IMR-90 (cell line): ENCODE data around the gene MRPL21. TPM values are rescaled to one million over a fixed set of nuclear protein-coding genes. Genes with fewer than 3 reads are reported as not detected.

ENCODE experiments used
- ATAC-seq: fragments of 200-7000 bp; cut with Tn5 transposase; 2 replicates; pipeline ENCODE4 v1.9.1; 2020; ENCODE audit warnings: low read depth, mild to moderate bottlenecking, moderate library complexity
- BruUV-seq: library from RNA; stranded (reverse); fragments of 400-500 nt; replicated peaks from 2 replicates; lab custom pipeline; 2021; lab: Mats Ljungman, UMichigan
- CTCF ChIA-PET: fragments of 300-600 bp; formaldehyde crosslinking; extraction: SDS; loops from one replicate; lab custom pipeline; 2021; ENCODE audit warnings: antibody characterized with exemption; lab: Yijun Ruan, JAX
- POLR2A ChIA-PET: fragments of 300-600 bp; sonication (Branson Sonifier 250); formaldehyde crosslinking; loops from one replicate; lab custom pipeline; 2022; ENCODE audit warnings: antibody characterized with exemption; ENCODE audit not compliant: unreplicated experiment; lab: Charles Lee
- DNase-seq: peaks from one replicate; pipeline ENCODE4 v3.0.0; 2013
- H2AFZ ChIP-seq: replicated peaks from 2 replicates; pipeline ENCODE3; 2013; ENCODE audit warnings: low read length, mild to moderate bottlenecking; ENCODE audit not compliant: poor library complexity
- H2AK5ac ChIP-seq: 2 replicates; pipeline ENCODE4 v1.6.1; 2013; ENCODE audit warnings: low read depth, low read length, inconsistent platforms
- H2AK9ac ChIP-seq: replicated peaks from 2 replicates; pipeline ENCODE3; 2013; ENCODE audit warnings: mild to moderate bottlenecking, low read depth, low read length, moderate library complexity; ENCODE audit not compliant: poor library complexity
- H2BK120ac ChIP-seq: 2 replicates; pipeline ENCODE4 v1.6.1; 2013; ENCODE audit warnings: low read depth, low read length, inconsistent platforms
- H2BK15ac ChIP-seq: 3 replicates; pipeline ENCODE4 v1.6.1; 2013; ENCODE audit warnings: low read depth, low read length, inconsistent platforms
- H2BK20ac ChIP-seq: 2 replicates; pipeline ENCODE4 v1.6.1; 2013; ENCODE audit warnings: low read depth, mild to moderate bottlenecking, inconsistent platforms, low read length, moderate library complexity
- H2BK5ac ChIP-seq: 2 replicates; pipeline ENCODE4 v1.6.1; 2013; ENCODE audit warnings: mild to moderate bottlenecking, low read depth, low read length, inconsistent platforms; ENCODE audit not compliant: poor library complexity, severe bottlenecking
- H3K14ac ChIP-seq: replicated peaks from 2 replicates; pipeline ENCODE4 v1.6.1; 2013; ENCODE audit warnings: low read depth, low read length, inconsistent platforms
- H3K18ac ChIP-seq: 2 replicates; pipeline ENCODE4 v1.6.1; 2013; ENCODE audit warnings: low read depth, low read length, control low read depth
- H3K23ac ChIP-seq: 2 replicates; pipeline ENCODE4 v1.6.1; 2013; ENCODE audit warnings: low read depth, low read length, inconsistent platforms
- H3K27ac ChIP-seq: 2 replicates; pipeline ENCODE4 v1.5.1; 2013; ENCODE audit warnings: mild to moderate bottlenecking, control low read depth, low read length; ENCODE audit not compliant: insufficient read depth
- H3K27me3 ChIP-seq: 2 replicates; pipeline ENCODE4 v1.6.1; 2013; ENCODE audit warnings: low read length; ENCODE audit not compliant: control insufficient read depth, insufficient read depth
- H3K36me3 ChIP-seq: 2 replicates; pipeline ENCODE4 v1.6.1; 2013; ENCODE audit warnings: low read length, mixed read lengths; ENCODE audit not compliant: control insufficient read depth, insufficient read depth
- H3K4ac ChIP-seq: 2 replicates; pipeline ENCODE4 v1.6.1; 2013; ENCODE audit warnings: low read depth, low read length, inconsistent platforms
- H3K4me1 ChIP-seq: 2 replicates; pipeline ENCODE4 v1.6.1; 2013; ENCODE audit warnings: low read length, mixed read lengths; ENCODE audit not compliant: control insufficient read depth, insufficient read depth
- H3K4me2 ChIP-seq: 2 replicates; pipeline ENCODE4 v1.6.1; 2013; ENCODE audit warnings: low read depth, mild to moderate bottlenecking, control low read depth, low read length, moderate library complexity
- H3K4me3 ChIP-seq: 2 replicates; pipeline ENCODE4 v1.5.1; 2013; ENCODE audit warnings: low read depth, mild to moderate bottlenecking, control low read depth, low read length, moderate library complexity; ENCODE audit not compliant: insufficient read depth
- H3K56ac ChIP-seq: 2 replicates; pipeline ENCODE4 v1.6.1; 2013; ENCODE audit warnings: low read length, inconsistent platforms; ENCODE audit not compliant: insufficient read depth; ENCODE audit errors: extremely low read depth
- H3K79me1 ChIP-seq, 2 experiments: 2 replicates each; pipeline ENCODE4 v1.6.1; 2013; ENCODE audit warnings: low read length in 2 of 2, inconsistent platforms in 1 of 2, low read depth in 1 of 2
- H3K9ac ChIP-seq: 2 replicates; pipeline ENCODE4 v1.6.1; 2013; ENCODE audit warnings: low read depth, low read length, control low read depth
- H3K9me1 ChIP-seq: 2 replicates; pipeline ENCODE4 v1.6.1; 2013; ENCODE audit warnings: low read length, inconsistent platforms; ENCODE audit not compliant: insufficient read depth
- H3K9me3 ChIP-seq: 2 replicates; pipeline ENCODE4 v1.6.1; 2013; ENCODE audit warnings: low read length; ENCODE audit not compliant: control insufficient read depth, insufficient read depth
- H4K20me1 ChIP-seq: 2 replicates; pipeline ENCODE4 v1.6.1; 2013; ENCODE audit warnings: low read length, inconsistent platforms; ENCODE audit not compliant: insufficient read depth
- H4K5ac ChIP-seq: 2 replicates; pipeline ENCODE4 v1.6.1; 2013; ENCODE audit warnings: mild to moderate bottlenecking, low read depth, low read length, control low read depth
- H4K8ac ChIP-seq, 2 experiments: 2 replicates each; pipeline ENCODE4 v1.6.1; 2013; ENCODE audit warnings: low read depth in 2 of 2, low read length in 2 of 2, control low read depth in 1 of 2, inconsistent platforms in 1 of 2
- H4K91ac ChIP-seq: 2 replicates; pipeline ENCODE4 v1.6.1; 2013; ENCODE audit warnings: low read depth, low read length, inconsistent platforms; ENCODE audit not compliant: insufficient read depth
- BHLHE40 ChIP-seq: fragments of 150-350 bp; IDR thresholded peaks from 2 replicates; pipeline ENCODE4 v1.6.1; 2016; ENCODE audit warnings: mild to moderate bottlenecking, low read depth, low read length
- CEBPB ChIP-seq: IDR thresholded peaks from 2 replicates; pipeline ENCODE4 v1.6.1; 2012; ENCODE audit warnings: low read depth, low read length, improper control_type of control experiment
- POLR2A ChIP-seq: IDR thresholded peaks from 2 replicates; pipeline ENCODE4 v1.6.1; 2012; ENCODE audit warnings: mild to moderate bottlenecking, low read depth, low read length
- RFX5 ChIP-seq: IDR thresholded peaks from 2 replicates; pipeline ENCODE4 v1.8.0; 2012; ENCODE audit warnings: low read depth, mild to moderate bottlenecking, low read length, moderate library complexity
- USF2 ChIP-seq: fragments of 150-350 bp; IDR thresholded peaks from 2 replicates; pipeline ENCODE4 v1.6.1; 2017; ENCODE audit warnings: mild to moderate bottlenecking, antibody characterized with exemption, low read length, low read depth
- WGBS, 2 experiments: methylation state at CpG; one replicate each; pipeline versions ENCODE4 v1.1.5 to v1.1.7; 2013; ENCODE audit warnings: missing lambda C conversion rate in 2 of 2; ENCODE audit not compliant: insufficient read length in 1 of 2; ENCODE audit errors: extremely low coverage in 2 of 2; 5-methylcytosine and 5-hydroxymethylcytosine counted together
- dilution Hi-C: fragments of 300-500 bp; cut with HindIII; formaldehyde crosslinking; loops from one replicate; pipeline ENCODE4 v1.14.3; 2018; ENCODE audit warnings: low sequenced_read_pairs; ENCODE audit not compliant: unreplicated experiment
- in situ Hi-C: fragments of 300-500 bp; cut with MboI; formaldehyde crosslinking; loops from 3 replicates; pipeline ENCODE4 v1.14.3; 2019; ENCODE audit warnings: low sequenced_read_pairs, inconsistent platforms, mixed read lengths
- intact Hi-C: fragments of 100-400 bp; cut with micrococcal nuclease; formaldehyde crosslinking; loops from 2 replicates; pipeline ENCODE4 v1.10.0; 2022
- polyA plus RNA-seq, 3 experiments: library from polyadenylated mRNA; depleted of rRNA; stranded (reverse); fragments of >200 nt; gene quantifications; 2 replicates each; pipeline ENCODE4 v1.2.3, GENCODE V29; 2012; ENCODE audit warnings: low replicate concordance in 1 of 3
- total RNA-seq: library from RNA; depleted of rRNA; stranded (reverse); fragments of >200 nt; gene quantifications from 2 replicates; pipeline ENCODE4 v1.2.3, GENCODE V29; 2012

MRPL21 gene
- total and polyA plus RNA-seq, 2 of the 4 experiments (the other 2 are of a cell fraction), result 19.2 to 26.3 TPM

DNA sequence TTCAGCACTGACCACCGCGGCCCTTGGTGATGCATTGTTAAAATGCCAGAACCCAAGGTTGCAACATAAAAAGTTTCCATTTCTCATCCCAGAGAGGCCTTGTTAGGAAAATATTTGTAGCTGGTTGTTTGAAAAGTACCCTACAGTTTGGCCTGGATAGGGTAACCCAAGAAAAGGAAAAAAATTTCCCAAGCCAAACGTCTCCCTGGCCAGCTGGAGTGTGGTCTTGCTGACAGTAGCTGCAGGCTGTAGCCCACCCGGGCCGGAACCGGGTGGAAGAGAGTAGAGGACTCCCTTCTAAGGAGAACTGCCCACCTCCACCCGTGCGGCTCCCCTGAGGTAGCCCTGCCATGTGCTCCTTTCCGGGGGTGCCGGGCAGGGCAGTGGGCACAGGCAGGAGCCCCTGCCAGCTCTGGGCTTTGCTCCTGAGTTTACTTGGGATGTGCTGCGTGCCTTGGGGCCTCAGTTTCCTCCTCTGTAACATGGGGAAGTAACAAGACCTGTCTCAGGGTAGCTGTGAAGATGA is 38.5 kb upstream of the MRPL21 start:
- Histone ChIP-seq H3K79me1 (no peaks in the 10 kb centered on the region), H2BK120ac (no peak overlapping the region), H2AK9ac (no peak overlapping the region), H2BK5ac (peak overlapping the region; percentile 7), H3K9ac (no peak overlapping the region), H3K4me3 (no peak overlapping the region), H2BK15ac (no peak overlapping the region), H3K27me3 (no peaks in the 10 kb centered on the region), H3K14ac (no peak overlapping the region), H3K4ac (no peak overlapping the region), H3K4me2 (no peak overlapping the region; the same call in 1 of the 2 replicates), H4K5ac (peak overlapping the region; percentile 39; the same call in 1 of the 2 replicates), H3K9me1 (peaks cover 4% of the 10 kb centered on the region; the same call in 1 of the 2 replicates), H4K8ac (no peak overlapping the region), H4K20me1 (no peaks in the 10 kb centered on the region), H3K18ac (peak overlapping the region; percentile 6; the same call in 1 of the 2 replicates), H2AFZ (no peak overlapping the region), H3K4me1 (peaks cover 18% of the 10 kb centered on the region), H4K91ac (no peak overlapping the region), H3K9me3 (no peaks in the 10 kb centered on the region), H3K56ac (no peak overlapping the region), H2AK5ac (no peak overlapping the region; the same call in 1 of the 2 replicates), H3K23ac (no peak overlapping the region), H3K36me3 (peaks cover 29% of the 10 kb centered on the region), H3K27ac (peak overlapping the region; percentile 50; the same call in 1 of the 2 replicates), H2BK20ac (no peak overlapping the region)
- intact Hi-C loops, result no loop called here
- DNase-seq (no peak), ATAC-seq (peak; percentile 5; the same call in 1 of the 2 replicates)
- dilution Hi-C loops, result no loop called here
- in situ Hi-C loops, result loop anchor here (25.0 kb wide), 1 partner anchor 720 kb away; no protein-coding TSS in a partner anchor
- 77% methylated on average over 3 of the region's 11 CpGs; no CpG with 5 or more reads in 1 of the 2 experiments for WGBS, 2 experiments
- TF ChIP-seq RFX5 (no peak), CEBPB (peak; percentile 25; the same call in 1 of the 2 replicates), USF2 (no peak), BHLHE40 (no peak), POLR2A (no peak)
- POLR2A ChIA-PET, result no interaction called here
- BruUV-seq, result no TSS peak
- CTCF ChIA-PET, result no interaction called here
